ENCODE data around the gene MRPL34.

DNA sequence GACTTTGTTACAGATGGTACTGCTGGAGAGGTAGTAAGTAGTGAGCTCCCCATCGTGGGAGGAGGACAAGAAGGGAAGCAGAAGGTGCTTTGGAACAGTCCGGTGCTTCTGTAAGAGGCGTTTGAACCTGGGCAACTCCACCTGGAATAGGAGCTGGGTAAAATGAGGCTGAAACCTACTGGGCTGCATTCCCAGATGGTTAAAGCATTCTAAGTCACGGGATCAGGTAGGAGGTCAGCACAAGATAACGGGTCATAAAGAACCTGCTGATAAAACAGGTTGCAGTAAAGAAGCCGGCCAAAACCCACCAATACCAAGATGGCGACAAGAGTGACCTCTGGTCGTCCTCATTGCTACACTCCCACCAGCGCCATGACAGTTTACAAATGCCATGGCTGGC is 18.9 kb upstream of the MRPL34 start:
- TF ChIP-seq CXXC5 (CRISPR knock-in tag; IDR thresholded peaks at IDR 0.05) (no peak), EZH2 (IDR thresholded peaks at IDR 0.05; ENCODE audit: borderline replicate concordance, low read depth, low read length) (no peak), MTA2 (IDR thresholded peaks at IDR 0.05; ENCODE audit: low read depth) (no peak), NBN (IDR thresholded peaks at IDR 0.05; ENCODE audit: low read depth) (no peak), PATZ1 (CRISPR knock-in tag; IDR thresholded peaks at IDR 0.05; ENCODE audit: borderline replicate concordance) (no peak), CUX1 (CRISPR knock-in tag; IDR thresholded peaks at IDR 0.05) (no peak), TBL1XR1 (IDR thresholded peaks at IDR 0.05; ENCODE audit: low read length in 2 of 2) (no peak), MEF2A (IDR thresholded peaks at IDR 0.05; ENCODE audit: control insufficient read depth, low read depth, low read length) (no peak), ZFP91 (CRISPR knock-in tag; IDR thresholded peaks at IDR 0.05) (no peak)
- TF ChIP-seq, protein P1, sequence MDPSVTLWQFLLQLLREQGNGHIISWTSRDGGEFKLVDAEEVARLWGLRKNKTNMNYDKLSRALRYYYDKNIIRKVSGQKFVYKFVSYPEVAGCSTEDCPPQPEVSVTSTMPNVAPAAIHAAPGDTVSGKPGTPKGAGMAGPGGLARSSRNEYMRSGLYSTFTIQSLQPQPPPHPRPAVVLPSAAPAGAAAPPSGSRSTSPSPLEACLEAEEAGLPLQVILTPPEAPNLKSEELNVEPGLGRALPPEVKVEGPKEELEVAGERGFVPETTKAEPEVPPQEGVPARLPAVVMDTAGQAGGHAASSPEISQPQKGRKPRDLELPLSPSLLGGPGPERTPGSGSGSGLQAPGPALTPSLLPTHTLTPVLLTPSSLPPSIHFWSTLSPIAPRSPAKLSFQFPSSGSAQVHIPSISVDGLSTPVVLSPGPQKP (CRISPR knock-in tag; IDR thresholded peaks at IDR 0.05) = no peak
- TF ChIP-seq, protein P2, sequence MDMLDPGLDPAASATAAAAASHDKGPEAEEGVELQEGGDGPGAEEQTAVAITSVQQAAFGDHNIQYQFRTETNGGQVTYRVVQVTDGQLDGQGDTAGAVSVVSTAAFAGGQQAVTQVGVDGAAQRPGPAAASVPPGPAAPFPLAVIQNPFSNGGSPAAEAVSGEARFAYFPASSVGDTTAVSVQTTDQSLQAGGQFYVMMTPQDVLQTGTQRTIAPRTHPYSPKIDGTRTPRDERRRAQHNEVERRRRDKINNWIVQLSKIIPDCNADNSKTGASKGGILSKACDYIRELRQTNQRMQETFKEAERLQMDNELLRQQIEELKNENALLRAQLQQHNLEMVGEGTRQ (CRISPR knock-in tag; IDR thresholded peaks at IDR 0.05) = no peak

Measured in K562 (cell line).